T-helper 22 cell (primary cell): ENCODE data around the gene ZNF281.
"Not testable (repeated sequence)": the region's sequence is repeated elsewhere in the genome, so short reads cannot be mapped to it uniquely, and the experiment has no call there.

ENCODE experiments used
- DNase-seq: peaks from one replicate; pipeline ENCODE4 v3.0.0-alpha.2; 2020; ENCODE audit warnings: low read depth

Gene ZNF281

GRCh38 chr1:200363264-200363933 is 46.4 kb downstream of the ZNF281 start:
- no peak for DNase-seq

- DNase-seq = no peak
These were observed 47.4 kb downstream of the ZNF281 start for GRCh38 chr1:200362421-200362820.

- DNase-seq = no peak
These were observed 50.1 kb downstream of the ZNF281 start for GRCh38 chr1:200359610-200360163.

GRCh38 chr1:200357925-200358324 is 51.9 kb downstream of the ZNF281 start:
- not testable (repeated sequence) for DNase-seq

DNA sequence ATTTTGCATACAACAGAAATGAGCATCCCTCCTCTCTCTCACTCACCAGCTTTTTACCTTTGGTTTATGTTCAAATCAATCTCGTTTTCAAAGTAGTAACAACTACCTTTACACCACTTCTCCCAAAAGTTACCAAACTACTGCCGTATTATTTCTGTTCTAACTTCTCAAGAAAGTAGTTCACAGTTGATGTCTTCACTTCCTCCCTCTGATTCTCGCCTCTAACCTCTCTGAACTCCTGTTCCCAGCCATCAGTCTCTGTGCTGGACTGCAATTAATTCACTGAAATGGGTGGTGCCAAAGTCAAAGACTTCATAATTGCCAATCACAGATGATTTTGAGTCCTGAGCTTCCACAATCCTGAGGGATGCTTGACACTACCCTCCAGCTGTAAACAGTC is 54.0 kb downstream of the ZNF281 start:
- no peak for DNase-seq
